H9 (cell line): ENCODE data around the gene CD84. TPM values are rescaled to one million over a fixed set of nuclear protein-coding genes. Genes with fewer than 3 reads are reported as not detected.

Experiments used
- DNase-seq: peaks from one replicate; pipeline ENCODE4 v3.0.0-alpha.2; 2017
- H2AFZ ChIP-seq: one replicate; pipeline ENCODE4 v1.6.1; 2013; ENCODE audit warnings: mild to moderate bottlenecking, low read length, control low read depth, moderate library complexity
- H2AK5ac ChIP-seq: 2 replicates; pipeline ENCODE4 v1.6.1; 2013; ENCODE audit warnings: low read length, control low read depth, mixed read lengths; ENCODE audit not compliant: insufficient read length
- H2BK120ac ChIP-seq: one replicate; pipeline ENCODE4 v1.6.1; 2013; ENCODE audit warnings: low read depth, mild to moderate bottlenecking, low read length, control low read depth, inconsistent platforms; ENCODE audit not compliant: poor library complexity, severe bottlenecking
- H2BK12ac ChIP-seq: 2 replicates; pipeline ENCODE4 v1.6.1; 2013; ENCODE audit warnings: low read length, control low read depth, mixed read lengths, low read depth; ENCODE audit not compliant: insufficient read length
- H2BK15ac ChIP-seq: 2 replicates; pipeline ENCODE4 v1.6.1; 2013; ENCODE audit warnings: low read depth, low read length, control low read depth
- H2BK20ac ChIP-seq: one replicate; pipeline ENCODE4 v1.6.1; 2013; ENCODE audit warnings: low read depth, mild to moderate bottlenecking, low read length, control low read depth, inconsistent platforms; ENCODE audit not compliant: poor library complexity, severe bottlenecking
- H2BK5ac ChIP-seq: 2 replicates; pipeline ENCODE4 v1.6.1; 2013; ENCODE audit warnings: low read length, control low read depth, mixed read lengths; ENCODE audit not compliant: insufficient read length
- H3K14ac ChIP-seq: 2 replicates; pipeline ENCODE4 v1.6.1; 2013; ENCODE audit warnings: low read length, control low read depth; ENCODE audit not compliant: insufficient read depth
- H3K18ac ChIP-seq: 2 replicates; pipeline ENCODE4 v1.6.1; 2013; ENCODE audit warnings: low read depth, mild to moderate bottlenecking, mixed read lengths, low read length, control low read depth; ENCODE audit not compliant: insufficient read length
- H3K23ac ChIP-seq: 2 replicates; pipeline ENCODE4 v1.6.1; 2013; ENCODE audit warnings: low read length, control low read depth, mixed read lengths, low read depth; ENCODE audit not compliant: insufficient read length
- H3K23me2 ChIP-seq: 2 replicates; pipeline ENCODE4 v1.6.1; 2013; ENCODE audit warnings: low read depth, mild to moderate bottlenecking, mixed read lengths, low read length, control low read depth; ENCODE audit not compliant: insufficient read length, poor library complexity, severe bottlenecking
- H3K27ac ChIP-seq: 2 replicates; pipeline ENCODE4 v1.5.1; 2013; ENCODE audit warnings: low read length, control low read depth, mixed read lengths, low read depth; ENCODE audit not compliant: insufficient read length
- H3K27me3 ChIP-seq: 2 replicates; pipeline ENCODE4 v1.6.1; 2013; ENCODE audit warnings: low read length, control low read depth, inconsistent platforms; ENCODE audit not compliant: insufficient read depth
- H3K4ac ChIP-seq: 2 replicates; pipeline ENCODE4 v1.6.1; 2013; ENCODE audit warnings: low read depth, mild to moderate bottlenecking, control low read depth, inconsistent platforms, low read length, moderate library complexity
- H3K4me1 ChIP-seq: 2 replicates; pipeline ENCODE4 v1.6.1; 2013; ENCODE audit warnings: low read length, control low read depth, inconsistent platforms; ENCODE audit not compliant: insufficient read depth
- H3K4me2 ChIP-seq: 2 replicates; pipeline ENCODE4 v1.6.1; 2013; ENCODE audit warnings: low read length, control low read depth, mixed read lengths; ENCODE audit not compliant: insufficient read length, insufficient read depth
- H3K56ac ChIP-seq: 2 replicates; pipeline ENCODE4 v1.6.1; 2013; ENCODE audit warnings: low read depth, mild to moderate bottlenecking, mixed read lengths, low read length, control low read depth; ENCODE audit not compliant: insufficient read length
- H3K79me1 ChIP-seq: 2 replicates; pipeline ENCODE4 v1.6.1; 2013; ENCODE audit warnings: low read depth, mild to moderate bottlenecking, moderate library complexity, low read length, control low read depth, inconsistent platforms; ENCODE audit not compliant: insufficient read depth, poor library complexity, severe bottlenecking
- H3K79me2 ChIP-seq: 2 replicates; pipeline ENCODE4 v1.6.1; 2013; ENCODE audit warnings: low read length, control low read depth, inconsistent platforms; ENCODE audit not compliant: insufficient read depth
- H3K9ac ChIP-seq: 2 replicates; pipeline ENCODE4 v1.6.1; 2013; ENCODE audit warnings: low read length, control low read depth, mixed read lengths; ENCODE audit not compliant: insufficient read length; ENCODE audit errors: extremely low read depth
- H3K9me3 ChIP-seq: one replicate; pipeline ENCODE4 v1.6.1; 2013; ENCODE audit warnings: low read depth, low read length, inconsistent platforms; ENCODE audit not compliant: control insufficient read depth
- H3T11ph ChIP-seq: one replicate; pipeline ENCODE4 v1.6.1; 2013; ENCODE audit warnings: mild to moderate bottlenecking, low read length, control low read depth, inconsistent platforms
- H4K20me1 ChIP-seq: one replicate; pipeline ENCODE4 v1.6.1; 2013; ENCODE audit not compliant: control insufficient read depth, insufficient read length, insufficient read depth
- H4K5ac ChIP-seq: 2 replicates; pipeline ENCODE4 v1.6.1; 2013; ENCODE audit warnings: low read depth, mild to moderate bottlenecking, mixed read lengths, low read length, control low read depth; ENCODE audit not compliant: insufficient read length
- H4K8ac ChIP-seq: replicated peaks from 2 replicates; pipeline ENCODE4 v1.6.1; 2013; ENCODE audit warnings: low read length, control low read depth, mixed read lengths, low read depth; ENCODE audit not compliant: insufficient read length
- H4K91ac ChIP-seq: 2 replicates; pipeline ENCODE4 v1.6.1; 2013; ENCODE audit warnings: low read depth, mild to moderate bottlenecking, moderate library complexity, mixed read lengths, low read length, control low read depth; ENCODE audit not compliant: insufficient read length
- H3K27ac Mint-ChIP-seq, 3 experiments: 2 replicates in 2 of 3; 3 replicates in 1 of 3; pipeline ENCODE4 v1.8.0; 2020 to 2021; ENCODE audit warnings: mixed read lengths in 3 of 3, mild to moderate bottlenecking in 1 of 3, moderate library complexity in 1 of 3
- H3K27me3 Mint-ChIP-seq: 2 replicates; pipeline ENCODE4 v1.8.0; 2021; ENCODE audit warnings: low read depth, mild to moderate bottlenecking, moderate library complexity, mixed read lengths
- H3K36me3 Mint-ChIP-seq, 3 experiments: 2 replicates in 2 of 3; 3 replicates in 1 of 3; pipeline ENCODE4 v1.8.0; 2020 to 2021; ENCODE audit warnings: low read depth in 3 of 3, mixed read lengths in 3 of 3; ENCODE audit not compliant: insufficient read depth in 1 of 3
- H3K4me1 Mint-ChIP-seq, 2 experiments: 2 replicates each; pipeline ENCODE4 v1.8.0; 2020; ENCODE audit warnings: mixed read lengths in 2 of 2
- H3K4me3 Mint-ChIP-seq, 2 experiments: 2 replicates in 1 of 2; 3 replicates in 1 of 2; pipeline ENCODE4 v1.8.0; 2020 to 2021; ENCODE audit warnings: mild to moderate bottlenecking in 2 of 2, mixed read lengths in 2 of 2, moderate library complexity in 1 of 2
- H3K9me3 Mint-ChIP-seq, 2 experiments: 2 replicates in 1 of 2; 3 replicates in 1 of 2; pipeline ENCODE4 v1.8.0; 2020; ENCODE audit warnings: mild to moderate bottlenecking in 2 of 2, mixed read lengths in 2 of 2, moderate library complexity in 1 of 2
- WGBS: extraction: QIAGEN DNeasy Blood & Tissue Kit; methylation state at CpG from one replicate; pipeline ENCODE4 v1.1.7; 2013; ENCODE audit warnings: missing lambda C conversion rate, low lambda C conversion rate, mixed read lengths; ENCODE audit not compliant: insufficient read length; ENCODE audit errors: extremely low coverage; 5-methylcytosine and 5-hydroxymethylcytosine counted together
- total RNA-seq: library from RNA; stranded (reverse); gene quantifications from 2 replicates; pipeline ENCODE4 v1.2.1, GENCODE V29; 2021
- TF ChIP-seq, protein P1 (sequence below): fragments of 200-600 bp; sonication (generic); conservative IDR thresholded peaks from 3 replicates; pipeline ENCODE4 v1.8.0; 2021; ENCODE audit warnings: antibody characterized with exemption, mild to moderate bottlenecking

CD84 gene
- total RNA-seq, 1 experiment from 2014 or later, result not detected

DNA sequence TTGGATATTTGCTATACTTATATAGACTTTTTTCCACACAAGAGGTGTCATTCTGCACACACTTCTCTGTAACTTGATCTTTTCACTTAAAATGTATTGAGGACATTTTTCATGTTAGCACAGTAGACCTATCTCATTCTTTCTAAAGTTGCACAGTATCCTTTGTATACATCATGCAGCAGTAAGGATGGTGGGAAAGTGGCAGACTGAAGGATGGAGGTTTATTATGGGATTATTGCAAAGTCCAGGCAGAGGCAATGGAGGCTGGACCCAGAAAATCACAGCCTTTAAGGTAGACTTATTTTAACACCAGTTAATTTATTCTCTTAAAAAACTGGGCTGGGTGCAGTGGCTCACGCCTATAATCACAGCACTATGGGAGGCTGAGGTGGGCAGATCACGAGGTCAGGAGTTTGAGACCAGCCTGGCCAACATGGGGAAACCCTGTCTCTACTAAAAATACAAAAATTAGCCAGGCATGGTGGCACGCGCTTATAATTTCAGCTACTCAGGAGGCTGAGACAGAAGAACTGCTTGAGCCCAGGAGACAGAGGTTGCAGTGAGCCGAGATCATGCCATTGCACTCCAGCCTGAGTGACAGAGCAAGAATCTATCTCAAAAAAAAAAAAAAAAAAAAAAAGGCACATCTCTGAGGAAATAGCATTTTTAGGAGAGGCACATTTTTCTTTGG, 41.8 kb upstream of the CD84 start:
- Histone ChIP-seq H4K91ac (no peak overlapping the region), H3K79me1 (no peaks in the 10 kb centered on the region), H3K14ac (no peak overlapping the region), H3K27ac (no peak overlapping the region), H3K79me2 (no peaks in the 10 kb centered on the region), H2AFZ (no peak overlapping the region), H3K23ac (no peak overlapping the region), H3K9me3 (no peaks in the 10 kb centered on the region), H2BK12ac (no peak overlapping the region), H3K27me3 (no peaks in the 10 kb centered on the region), H4K8ac (no peak overlapping the region), H4K5ac (no peak overlapping the region), H2AK5ac (no peak overlapping the region), H3K4me2 (no peak overlapping the region), H2BK5ac (no peak overlapping the region), H2BK120ac (no peak overlapping the region), H3K23me2 (no peaks in the 10 kb centered on the region), H3K9ac (no peak overlapping the region), H3K56ac (no peak overlapping the region), H3K4ac (no peak overlapping the region), H3K4me1 (no peaks in the 10 kb centered on the region), H4K20me1 (no peaks in the 10 kb centered on the region), H3K18ac (no peak overlapping the region), H2BK20ac (no peak overlapping the region), H3T11ph (no peak overlapping the region), H2BK15ac (no peak overlapping the region)
- Mint-ChIP-seq H3K4me1 (peaks cover 0 to 9% of the 10 kb centered on the region in 2 experiments; a peak in 3 of 4 replicates), H3K4me3 (no peak overlapping the region), H3K27me3 (no peaks in the 10 kb centered on the region), H3K27ac (no peak overlapping the region), H3K36me3 (peaks cover 4 to 6% (median 6%) of the 10 kb centered on the region in 3 experiments; a peak in 6 of 7 replicates), H3K9me3 (peaks cover 0 to 5% of the 10 kb centered on the region in 2 experiments; a peak in 3 of 5 replicates)
- no CpG with 5 or more reads among the region's 5 CpGs for WGBS
- TF ChIP-seq, protein P1, sequence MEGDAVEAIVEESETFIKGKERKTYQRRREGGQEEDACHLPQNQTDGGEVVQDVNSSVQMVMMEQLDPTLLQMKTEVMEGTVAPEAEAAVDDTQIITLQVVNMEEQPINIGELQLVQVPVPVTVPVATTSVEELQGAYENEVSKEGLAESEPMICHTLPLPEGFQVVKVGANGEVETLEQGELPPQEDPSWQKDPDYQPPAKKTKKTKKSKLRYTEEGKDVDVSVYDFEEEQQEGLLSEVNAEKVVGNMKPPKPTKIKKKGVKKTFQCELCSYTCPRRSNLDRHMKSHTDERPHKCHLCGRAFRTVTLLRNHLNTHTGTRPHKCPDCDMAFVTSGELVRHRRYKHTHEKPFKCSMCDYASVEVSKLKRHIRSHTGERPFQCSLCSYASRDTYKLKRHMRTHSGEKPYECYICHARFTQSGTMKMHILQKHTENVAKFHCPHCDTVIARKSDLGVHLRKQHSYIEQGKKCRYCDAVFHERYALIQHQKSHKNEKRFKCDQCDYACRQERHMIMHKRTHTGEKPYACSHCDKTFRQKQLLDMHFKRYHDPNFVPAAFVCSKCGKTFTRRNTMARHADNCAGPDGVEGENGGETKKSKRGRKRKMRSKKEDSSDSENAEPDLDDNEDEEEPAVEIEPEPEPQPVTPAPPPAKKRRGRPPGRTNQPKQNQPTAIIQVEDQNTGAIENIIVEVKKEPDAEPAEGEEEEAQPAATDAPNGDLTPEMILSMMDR, result no peak
- DNase-seq, result no peak
